ENCODE data around the gene CEMIP.

DNA sequence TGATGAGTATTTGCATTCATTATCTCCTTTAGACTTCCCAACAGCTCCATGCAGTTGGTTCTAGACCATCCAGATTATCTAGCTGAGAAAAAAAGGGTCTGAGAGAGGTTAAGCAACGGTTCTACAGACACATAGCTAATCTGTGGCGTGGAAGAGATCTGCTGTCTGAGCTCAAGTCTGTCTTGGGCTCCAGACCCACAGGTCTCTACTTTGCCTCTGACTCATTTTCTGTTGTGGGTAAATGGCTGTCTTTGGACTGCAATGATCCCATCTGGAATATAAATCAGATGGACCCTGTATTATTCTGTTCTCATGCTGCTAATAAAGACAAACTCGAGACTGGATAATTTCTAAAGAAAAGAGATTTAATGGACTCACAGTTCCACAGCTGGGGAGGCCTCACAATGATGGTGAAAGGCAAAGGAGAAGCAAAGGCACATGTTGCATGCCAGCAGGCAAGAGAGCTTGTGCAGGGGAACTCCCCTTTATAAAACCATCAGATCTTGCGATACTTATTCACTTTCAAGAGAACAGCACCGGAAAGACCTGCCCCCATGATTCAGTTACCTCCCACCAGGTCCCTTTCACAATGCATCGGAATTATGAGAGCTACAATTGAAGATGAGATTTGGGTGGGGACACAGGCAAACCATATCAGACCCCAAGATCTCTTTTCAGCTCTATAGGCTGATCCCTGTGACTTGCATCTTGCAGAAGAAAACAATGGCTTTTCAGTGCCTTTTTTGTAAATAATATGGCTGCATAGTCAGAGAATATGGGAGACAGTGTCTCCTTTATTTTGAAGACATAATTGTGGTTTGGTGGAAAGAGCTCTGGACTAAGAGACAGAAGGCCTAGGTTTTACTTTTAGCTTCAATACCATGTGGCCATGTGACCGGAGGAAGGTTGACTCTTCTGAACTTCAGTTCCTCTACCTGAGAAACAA lies 24.7 kb downstream of the CEMIP start:
- TF ChIP-seq CTCF (conservative IDR thresholded peaks at IDR 0.05; ENCODE audit: low read depth, low read length) (no peak), EZH2phosphoT487 (IDR thresholded peaks at IDR 0.05; ENCODE audit: borderline replicate concordance, low read length) (no peak), EZH2 (IDR thresholded peaks at IDR 0.05; ENCODE audit: low read length, unreplicated experiment) (no peak)

Measured in PC-3 (cell line).